ENCODE data around the gene HS3ST6.
"Not testable (repeated sequence)": the region's sequence is repeated elsewhere in the genome, so short reads cannot be mapped to it uniquely, and the experiment has no call there.

HS3ST6 gene

GRCh38 chr16:1876468-1876867, 41.7 kb downstream of the HS3ST6 start:
- Histone ChIP-seq H3K4me3 (replicated peaks; ENCODE audit: insufficient read depth, low read length) (no peak overlapping the region), H3K27ac (replicated peaks) (no peak overlapping the region)
- no peak for DNase-seq (ENCODE audit: low read depth in 1 of 2, low spot score in 1 of 2)

GRCh38 chr16:1876066-1876465, 42.1 kb downstream of the HS3ST6 start:
- not testable (repeated sequence) for H3K27me3 ChIP-seq (ENCODE audit: insufficient read depth, poor library complexity, severe bottlenecking); DNase-seq (ENCODE audit: low read depth in 1 of 2, low spot score in 1 of 2); H3K27ac ChIP-seq (replicated peaks); H3K4me3 ChIP-seq (replicated peaks; ENCODE audit: insufficient read depth, low read length)

More at GRCh38 chr16:1876468-1876867, 41.7 kb downstream of the HS3ST6 start:
- TF ChIP-seq GABPA (IDR thresholded peaks at IDR 0.05; ENCODE audit: low read depth) (no peak), SPI1 (IDR thresholded peaks at IDR 0.05; ENCODE audit: borderline replicate concordance, low read depth) (no peak), CTCF (IDR thresholded peaks at IDR 0.05; ENCODE audit: insufficient read depth, low read length) (no peak), POLR2AphosphoS5 (IDR thresholded peaks at IDR 0.05; ENCODE audit: low read depth) (no peak), REST (IDR thresholded peaks at IDR 0.05; ENCODE audit: insufficient replicate concordance, low read depth) (no peak)
- H3K27me3 ChIP-seq (ENCODE audit: insufficient read depth, poor library complexity, severe bottlenecking) = peaks cover 4% of the 10 kb centered on the region

GRCh38 chr16:1874854-1875253, 43.4 kb downstream of the HS3ST6 start:
- no peak for DNase-seq (ENCODE audit: low read depth in 1 of 2, low spot score in 1 of 2)
- no peak for TF ChIP-seq GABPA (IDR thresholded peaks at IDR 0.05; ENCODE audit: low read depth)
- TF ChIP-seq SPI1 (IDR thresholded peaks at IDR 0.05; ENCODE audit: borderline replicate concordance, low read depth) = no peak
- Histone ChIP-seq H3K4me3 (replicated peaks; ENCODE audit: insufficient read depth, low read length) (no peak overlapping the region), H3K27ac (replicated peaks) (no peak overlapping the region), H3K27me3 (ENCODE audit: insufficient read depth, poor library complexity, severe bottlenecking) (peaks cover 4% of the 10 kb centered on the region)

- no peak for TF ChIP-seq GABPA (IDR thresholded peaks at IDR 0.05; ENCODE audit: low read depth)
- no peak for TF ChIP-seq POLR2AphosphoS5 (IDR thresholded peaks at IDR 0.05; ENCODE audit: low read depth)
- no peak for TF ChIP-seq CTCF (IDR thresholded peaks at IDR 0.05; ENCODE audit: insufficient read depth, low read length)
- peak; percentile 15; the same call in 1 of the 2 replicates for TF ChIP-seq SPI1 (IDR thresholded peaks at IDR 0.05; ENCODE audit: borderline replicate concordance, low read depth)
- Histone ChIP-seq H3K27ac (replicated peaks) (no peak within 1 kb of the TSS), H3K4me3 (replicated peaks; ENCODE audit: insufficient read depth, low read length) (peak within 1 kb of the TSS; percentile 26), H3K27me3 (ENCODE audit: insufficient read depth, poor library complexity, severe bottlenecking) (peaks cover 4% of the 10 kb centered on the region)
- DNase-seq (ENCODE audit: low read depth in 1 of 2, low spot score in 1 of 2) = peak in 1 of 2 experiments; percentile 45
Measured at GRCh38 chr16:1871974-1872635, 46.1 kb downstream of the HS3ST6 start, which contains the start of gene MEIOB. Gene MEIOB (minus strand): TSS chr16:1872164. CDS start chr16:1868175, 3,989 bp downstream.

- Histone ChIP-seq H3K27ac (replicated peaks) (no peak overlapping the region), H3K27me3 (ENCODE audit: insufficient read depth, poor library complexity, severe bottlenecking) (peaks cover 4% of the 10 kb centered on the region)
Measured at GRCh38 chr16:1870365-1871082, 47.7 kb downstream of the HS3ST6 start.

More at GRCh38 chr16:1870365-1871082, 47.7 kb downstream of the HS3ST6 start:
- DNase-seq (ENCODE audit: low read depth in 1 of 2, low spot score in 1 of 2) = no peak
- TF ChIP-seq CTCF (IDR thresholded peaks at IDR 0.05; ENCODE audit: insufficient read depth, low read length) = no peak
- TF ChIP-seq REST (IDR thresholded peaks at IDR 0.05; ENCODE audit: insufficient replicate concordance, low read depth) = no peak
- no peak for TF ChIP-seq GABPA (IDR thresholded peaks at IDR 0.05; ENCODE audit: low read depth)
- no peak for TF ChIP-seq SPI1 (IDR thresholded peaks at IDR 0.05; ENCODE audit: borderline replicate concordance, low read depth)
- no peak for TF ChIP-seq POLR2AphosphoS5 (IDR thresholded peaks at IDR 0.05; ENCODE audit: low read depth)
- H3K4me3 ChIP-seq (replicated peaks; ENCODE audit: insufficient read depth, low read length) = no peak overlapping the region

Data from HL-60 (cell line).